Mucosa of rectum (tissue), 2 donors: ENCODE measurements around the gene ANTKMT.

Experiments used
- H3K27ac ChIP-seq, 2 donors: one replicate each; pipeline ENCODE4 v1.7.0; 2013; ENCODE audit warnings: inconsistent platforms in 2 of 2, low read depth in 2 of 2, low read length in 2 of 2
- H3K27me3 ChIP-seq, 2 donors: one replicate each; pipeline ENCODE4 v1.7.0; 2013; ENCODE audit warnings: low read length in 2 of 2; ENCODE audit not compliant: control insufficient read depth in 2 of 2, insufficient read depth in 2 of 2
- H3K36me3 ChIP-seq, 2 donors: one replicate each; pipeline ENCODE4 v1.7.0; 2013; ENCODE audit warnings: low read length in 2 of 2; ENCODE audit not compliant: control insufficient read depth in 2 of 2, insufficient read depth in 2 of 2
- H3K4me1 ChIP-seq, 2 donors: one replicate each; pipeline ENCODE4 v1.7.0; 2013; ENCODE audit warnings: low read length in 2 of 2, mild to moderate bottlenecking in 1 of 2; ENCODE audit not compliant: control insufficient read depth in 2 of 2, insufficient read depth in 2 of 2
- H3K4me3 ChIP-seq, 2 donors: one replicate each; pipeline ENCODE4 v1.7.0; 2013; ENCODE audit warnings: low read length in 2 of 2
- H3K9ac ChIP-seq, 2 donors: one replicate each; pipeline ENCODE4 v1.7.0; 2013; ENCODE audit warnings: low read length in 2 of 2, low read depth in 1 of 2, mild to moderate bottlenecking in 1 of 2
- H3K9me3 ChIP-seq, 2 donors: one replicate each; pipeline ENCODE4 v1.7.0; 2013; ENCODE audit warnings: low read length in 2 of 2; ENCODE audit not compliant: control insufficient read depth in 2 of 2
- donor health status: healthy.
- donor health status: Normal muscosa, but diverticular disease.

ANTKMT gene

DNA sequence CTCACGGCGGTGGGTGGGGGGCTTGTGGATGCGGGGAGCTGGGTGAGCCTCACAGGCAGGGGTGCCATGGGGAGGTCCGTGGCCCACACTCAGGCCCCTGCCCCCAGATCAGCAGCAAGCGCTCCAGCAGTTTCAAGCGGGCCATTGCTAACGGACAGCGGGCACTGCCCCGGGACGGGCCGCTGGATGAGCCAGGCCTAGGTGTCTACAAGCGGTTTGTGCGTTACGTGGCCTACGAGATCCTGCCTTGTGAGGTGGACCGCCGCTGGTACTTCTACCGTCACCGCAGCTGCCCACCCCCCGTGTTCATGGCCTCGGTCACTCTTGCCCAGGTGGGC is 44.4 kb upstream of the ANTKMT start:
- no peaks in the 10 kb centered on the region for H3K27me3 ChIP-seq
- peaks cover 37 to 42% of the 10 kb centered on the region in 2 donors for H3K4me1 ChIP-seq

DNA sequence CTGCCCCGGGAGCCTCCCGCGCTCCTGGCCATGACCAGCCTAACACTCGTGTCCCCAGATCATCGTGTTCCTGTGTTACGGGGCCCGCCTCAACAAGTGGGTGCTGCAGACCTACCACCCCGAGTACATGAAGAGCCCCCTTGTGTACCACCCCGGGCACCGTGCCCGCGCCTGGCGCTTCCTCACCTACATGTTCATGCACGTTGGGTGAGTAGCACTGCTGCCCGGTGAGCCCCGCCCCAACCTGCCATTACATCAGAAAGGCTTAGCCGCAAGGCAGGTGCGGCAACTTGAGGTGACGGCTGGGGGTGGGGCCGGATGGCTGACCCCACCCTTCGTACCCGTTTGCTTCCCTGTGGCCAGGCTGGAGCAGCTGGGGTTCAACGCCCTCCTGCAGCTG is 44.0 kb upstream of the ANTKMT start:
- Histone ChIP-seq H3K27me3 (no peaks in the 10 kb centered on the region), H3K9me3 (no peaks in the 10 kb centered on the region), H3K9ac (peak overlapping the region in 1 of 2 donors; percentile 63), H3K4me1 (peaks cover 40 to 45% of the 10 kb centered on the region in 2 donors), H3K36me3 (peaks cover 19 to 22% of the 10 kb centered on the region in 2 donors), H3K4me3 (peak overlapping the region in 1 of 2 donors; percentile 34), H3K27ac (peak overlapping the region; percentile 28 to 32)

More for the DNA sequence above, 44.4 kb upstream of the ANTKMT start:
- no peak overlapping the region for H3K27ac ChIP-seq
- H3K4me3 ChIP-seq, result no peak overlapping the region
- no peaks in the 10 kb centered on the region for H3K9me3 ChIP-seq
- peaks cover 17 to 18% of the 10 kb centered on the region in 2 donors for H3K36me3 ChIP-seq
- peak overlapping the region in 1 of 2 donors; percentile 63 for H3K9ac ChIP-seq

DNA sequence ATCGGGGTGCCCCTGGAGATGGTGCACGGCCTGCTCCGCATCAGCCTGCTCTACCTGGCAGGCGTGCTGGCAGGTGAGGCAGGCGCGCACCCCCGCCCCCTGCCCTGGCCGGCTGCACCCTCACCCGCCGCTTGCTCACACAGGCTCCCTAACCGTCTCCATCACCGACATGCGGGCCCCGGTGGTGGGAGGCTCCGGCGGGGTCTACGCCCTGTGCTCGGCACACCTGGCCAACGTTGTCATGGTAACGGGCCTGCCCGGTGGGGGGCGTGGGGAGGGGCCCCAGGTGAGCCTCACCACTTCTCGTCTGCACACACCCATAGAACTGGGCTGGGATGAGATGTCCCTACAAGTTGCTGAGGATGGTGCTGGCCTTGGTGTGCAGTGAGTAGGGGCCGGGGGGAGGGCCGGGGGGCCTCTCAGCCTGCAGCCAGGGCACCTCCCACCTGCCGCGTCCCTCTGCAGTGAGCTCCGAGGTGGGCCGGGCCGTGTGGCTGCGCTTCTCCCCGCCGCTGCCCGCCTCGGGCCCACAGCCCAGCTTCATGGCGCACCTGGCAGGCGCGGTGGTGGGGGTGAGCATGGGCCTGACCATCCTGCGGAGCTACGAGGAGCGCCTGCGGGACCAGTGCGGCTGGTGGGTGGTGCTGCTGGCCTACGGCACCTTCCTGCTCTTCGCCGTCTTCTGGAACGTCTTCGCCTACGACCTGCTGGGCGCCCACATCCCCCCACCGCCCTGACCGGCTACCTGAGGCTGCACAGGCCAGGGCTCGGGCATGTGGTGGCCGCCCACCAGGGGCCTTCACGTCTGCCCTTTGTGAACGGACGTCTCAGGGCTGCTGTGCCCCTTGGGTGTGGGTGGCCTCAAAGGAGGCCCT is 43.4 kb upstream of the ANTKMT start:
- peak overlapping the region; percentile 28 to 32 for H3K27ac ChIP-seq

DNA sequence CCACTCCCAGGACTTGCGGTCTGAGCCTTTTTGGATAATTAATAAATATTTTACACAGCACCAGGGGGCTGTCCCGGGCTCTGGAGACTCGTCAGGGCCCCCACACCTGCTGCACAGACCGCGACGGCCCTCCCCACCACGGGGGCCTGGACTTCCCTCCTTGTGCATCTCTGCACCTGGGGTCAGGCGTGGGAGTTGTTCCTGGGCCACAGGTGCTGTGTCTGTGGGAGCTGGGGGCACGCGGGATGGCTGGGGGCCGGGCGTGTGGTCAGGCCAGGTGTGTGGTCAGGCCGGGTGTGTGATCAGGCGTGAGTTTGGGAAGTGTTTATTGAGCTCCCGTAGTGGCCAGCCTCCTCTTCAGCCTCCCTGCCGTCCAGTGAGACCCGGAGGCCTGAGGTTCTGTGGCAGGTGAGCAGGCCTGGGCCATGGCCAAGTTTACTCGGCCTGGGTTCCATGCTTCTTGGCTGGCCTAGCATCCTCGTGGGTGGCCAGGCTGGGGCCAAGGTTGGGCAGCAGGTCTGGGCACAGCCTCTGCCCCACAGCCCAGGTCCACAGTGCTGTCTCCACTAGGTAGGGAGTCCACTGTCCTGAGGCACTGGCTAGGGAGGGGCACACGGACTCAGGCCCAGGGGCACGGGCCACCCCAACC is 42.6 kb upstream of the ANTKMT start:
- Histone ChIP-seq H3K36me3 (peaks cover 13 to 21% of the 10 kb centered on the region in 2 donors), H3K27me3 (no peaks in the 10 kb centered on the region), H3K4me3 (no peak overlapping the region), H3K4me1 (peaks cover 49 to 53% of the 10 kb centered on the region in 2 donors), H3K9me3 (no peaks in the 10 kb centered on the region), H3K9ac (no peak overlapping the region), H3K27ac (no peak overlapping the region)

More for the DNA sequence above, 43.4 kb upstream of the ANTKMT start:
- Histone ChIP-seq H3K27me3 (no peaks in the 10 kb centered on the region), H3K36me3 (peaks cover 21% of the 10 kb centered on the region in 2 donors), H3K4me3 (peak overlapping the region in 1 of 2 donors; percentile 34), H3K9ac (peak overlapping the region in 1 of 2 donors; percentile 63), H3K9me3 (no peaks in the 10 kb centered on the region), H3K4me1 (peaks cover 44 to 50% of the 10 kb centered on the region in 2 donors)

DNA sequence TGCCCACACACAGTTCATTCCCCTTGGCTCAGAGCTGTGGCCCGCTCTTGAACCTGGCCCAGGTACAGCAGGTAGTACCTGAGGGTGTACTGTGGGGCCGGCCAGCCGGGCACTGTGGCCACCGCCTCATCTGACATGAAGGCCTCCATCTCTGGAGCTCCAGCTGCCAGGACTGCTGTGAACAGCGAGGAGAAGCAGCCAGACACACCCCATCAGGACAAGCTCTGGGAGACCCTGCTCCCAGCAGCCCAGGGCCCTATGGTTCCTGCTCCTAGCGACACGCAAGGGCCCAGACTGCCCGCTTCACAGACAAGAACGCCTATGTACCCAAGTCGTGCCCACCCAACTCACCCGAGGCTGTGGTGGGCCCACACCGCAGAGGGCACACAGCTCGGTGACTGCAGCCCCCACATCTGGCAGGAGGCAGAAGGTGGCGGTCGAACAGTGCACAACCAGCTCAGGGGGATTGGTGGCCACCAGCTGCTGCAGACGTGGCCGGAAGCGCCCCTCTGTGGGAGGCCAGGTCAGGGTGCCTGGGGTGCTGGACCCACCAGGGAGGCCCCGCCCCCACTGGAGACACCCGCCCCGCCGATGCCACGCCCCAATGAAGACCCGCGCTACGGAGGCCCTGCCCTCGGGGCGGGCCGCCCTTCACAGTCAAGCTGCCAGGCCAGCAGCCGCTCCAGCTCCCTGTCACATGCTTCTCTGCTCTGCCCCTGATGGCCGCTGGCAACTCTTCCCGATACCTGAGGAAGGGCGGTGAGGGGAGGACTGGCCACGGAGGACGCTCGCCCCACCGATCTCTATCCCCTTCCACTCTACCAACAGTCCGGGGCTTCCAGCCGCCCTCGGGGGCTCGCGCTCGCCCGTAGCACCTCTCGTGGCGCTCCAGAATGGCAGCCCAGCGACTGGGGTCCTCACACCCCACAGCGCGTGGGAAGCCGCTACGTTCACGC is 41.8 kb upstream of the ANTKMT start:
- Histone ChIP-seq H3K27me3 (no peaks in the 10 kb centered on the region), H3K4me3 (peak overlapping the region; percentile 62 to 64), H3K9ac (peak overlapping the region in 1 of 2 donors; percentile 59), H3K27ac (peak overlapping the region; percentile 82 to 88), H3K36me3 (peaks cover 12 to 20% of the 10 kb centered on the region in 2 donors), H3K9me3 (no peaks in the 10 kb centered on the region), H3K4me1 (peaks cover 54 to 58% of the 10 kb centered on the region in 2 donors)

DNA sequence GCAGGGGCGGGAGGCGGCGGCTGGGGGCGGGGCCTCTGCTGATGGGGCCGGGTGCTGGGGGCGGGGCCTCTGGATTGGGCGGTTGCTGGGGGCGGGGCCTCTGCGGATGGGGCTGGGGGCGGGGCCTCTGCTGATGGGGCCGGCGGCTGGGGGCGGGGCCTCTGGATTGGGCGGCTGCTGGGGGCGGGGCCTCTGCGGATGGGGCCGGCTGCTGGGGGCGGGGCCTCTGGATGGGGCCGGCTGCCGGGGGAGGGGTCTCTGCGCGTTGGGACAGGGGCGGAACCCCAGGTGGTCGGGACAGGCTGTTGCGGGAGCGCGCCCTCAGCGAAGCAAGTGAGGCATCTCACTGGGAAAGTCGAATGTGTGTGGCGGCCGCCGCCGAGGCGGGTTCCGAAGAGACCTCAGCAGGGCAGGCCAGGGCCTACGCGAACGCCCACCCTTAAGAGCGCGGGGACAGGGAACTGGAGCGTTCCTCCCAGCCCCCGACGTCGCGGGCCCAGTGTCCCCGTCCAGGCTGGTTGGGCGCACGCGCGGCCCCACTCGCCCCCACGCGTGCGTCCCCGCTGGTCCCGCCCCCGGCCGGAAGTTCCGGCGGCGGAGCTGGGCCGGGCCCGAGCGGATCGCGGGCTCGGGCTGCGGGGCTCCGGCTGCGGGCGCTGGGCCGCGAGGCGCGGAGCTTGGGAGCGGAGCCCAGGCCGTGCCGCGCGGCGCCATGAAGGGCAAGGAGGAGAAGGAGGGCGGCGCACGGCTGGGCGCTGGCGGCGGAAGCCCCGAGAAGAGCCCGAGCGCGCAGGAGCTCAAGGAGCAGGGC is 40.9 kb upstream of the ANTKMT start, which contains the start of gene STUB1:
TSS of gene STUB1 (plus strand) at position 597 of the 811 bp plus-strand sequence. CDS start at position 713, 116 bp downstream.
- peak within 1 kb of the TSS; percentile 82 to 94 for H3K27ac ChIP-seq
- no peaks in the 10 kb centered on the region for H3K27me3 ChIP-seq
- H3K4me1 ChIP-seq, result peaks cover 54 to 55% of the 10 kb centered on the region in 2 donors
- H3K9ac ChIP-seq, result peak within 1 kb of the TSS; percentile 70 to 81
- H3K9me3 ChIP-seq, result no peaks in the 10 kb centered on the region
- H3K36me3 ChIP-seq, result peaks cover 12 to 20% of the 10 kb centered on the region in 2 donors
- peak within 1 kb of the TSS; percentile 82 to 84 for H3K4me3 ChIP-seq

DNA sequence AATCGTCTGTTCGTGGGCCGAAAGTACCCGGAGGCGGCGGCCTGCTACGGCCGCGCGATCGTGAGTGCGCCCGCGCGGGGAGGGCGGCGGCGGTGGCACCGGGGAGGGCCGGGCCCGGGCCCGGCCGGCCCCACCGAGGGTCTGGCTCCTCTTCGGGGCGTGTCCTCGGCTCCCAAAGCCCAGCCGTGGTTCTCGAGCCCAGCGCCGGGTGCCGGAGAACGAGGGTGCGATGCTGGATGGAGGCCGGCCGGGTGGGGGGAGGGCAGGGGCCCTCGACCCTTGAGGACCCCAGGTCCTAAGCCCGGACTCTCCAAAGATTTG is 40.4 kb upstream of the ANTKMT start:
- Histone ChIP-seq H3K4me1 (peaks cover 51 to 54% of the 10 kb centered on the region in 2 donors), H3K9me3 (no peaks in the 10 kb centered on the region), H3K27me3 (no peaks in the 10 kb centered on the region), H3K9ac (peak overlapping the region; percentile 70 to 81), H3K4me3 (peak overlapping the region; percentile 82 to 84), H3K36me3 (peaks cover 12 to 20% of the 10 kb centered on the region in 2 donors), H3K27ac (peak overlapping the region; percentile 82 to 94)

DNA sequence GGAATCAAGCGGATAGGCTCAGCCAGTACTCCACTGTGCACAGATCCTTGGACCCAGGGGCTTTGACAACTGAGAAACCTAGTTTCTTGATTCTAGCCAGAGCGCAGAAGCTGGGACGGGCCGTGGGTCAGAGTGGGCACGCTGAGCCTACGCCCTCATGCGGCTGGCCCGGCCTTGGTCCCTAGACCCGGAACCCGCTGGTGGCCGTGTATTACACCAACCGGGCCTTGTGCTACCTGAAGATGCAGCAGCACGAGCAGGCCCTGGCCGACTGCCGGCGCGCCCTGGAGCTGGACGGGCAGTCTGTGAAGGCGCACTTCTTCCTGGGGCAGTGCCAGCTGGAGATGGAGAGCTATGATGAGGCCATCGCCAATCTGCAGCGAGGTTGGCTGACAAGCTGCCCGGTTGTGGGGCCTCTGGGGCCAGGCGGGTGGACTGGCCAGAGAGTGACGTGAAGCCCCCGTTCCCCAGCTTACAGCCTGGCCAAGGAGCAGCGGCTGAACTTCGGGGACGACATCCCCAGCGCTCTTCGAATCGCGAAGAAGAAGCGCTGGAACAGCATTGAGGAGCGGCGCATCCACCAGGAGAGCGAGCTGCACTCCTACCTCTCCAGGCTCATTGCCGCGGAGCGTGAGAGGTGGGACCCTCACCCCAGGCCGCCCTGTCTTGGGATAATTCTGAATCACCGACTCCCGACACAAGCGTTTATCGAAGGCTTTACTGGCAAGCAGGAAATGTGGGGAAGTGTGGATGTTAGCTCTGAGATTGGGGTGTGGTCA is 39.8 kb upstream of the ANTKMT start:
- Histone ChIP-seq H3K27ac (peak overlapping the region; percentile 82 to 94), H3K36me3 (peaks cover 12 to 20% of the 10 kb centered on the region in 2 donors), H3K9me3 (no peaks in the 10 kb centered on the region), H3K27me3 (no peaks in the 10 kb centered on the region), H3K4me1 (peaks cover 50 to 52% of the 10 kb centered on the region in 2 donors), H3K9ac (peak overlapping the region; percentile 70 to 81), H3K4me3 (peak overlapping the region; percentile 82 to 84)
